Panc1 (cell line): Measurements from ENCODE around the gene ARX. TPM values are rescaled to one million over a fixed set of nuclear protein-coding genes. Genes with fewer than 3 reads are reported as not detected.

Source experiments
- ATAC-seq: fragments of 200-7000 bp; cut with Tn5 transposase; 2 replicates; pipeline ENCODE4 v1.9.1; 2020; ENCODE audit warnings: mild to moderate bottlenecking, moderate library complexity
- BruUV-seq: library from RNA; stranded (reverse); fragments of 400-500 nt; replicated peaks from 2 replicates; lab custom pipeline; 2021; lab: Mats Ljungman, UMichigan
- CTCF ChIA-PET: fragments of 300-600 bp; sonication (Branson Sonifier 250); formaldehyde crosslinking; loops from one replicate; lab custom pipeline; 2022; ENCODE audit warnings: antibody characterized with exemption; lab: Charles Lee
- POLR2A ChIA-PET: fragments of 300-600 bp; sonication (Branson Sonifier 250); formaldehyde crosslinking; loops from one replicate; lab custom pipeline; 2022; ENCODE audit warnings: antibody characterized with exemption; lab: Charles Lee
- DNase-seq: peaks from one replicate; pipeline ENCODE4 v3.0.0-alpha.2; 2010; ENCODE audit warnings: low read depth, low spot score
- H3K27ac ChIP-seq: 2 replicates; pipeline ENCODE4 v1.5.1; 2011; ENCODE audit warnings: mild to moderate bottlenecking, low read length, inconsistent platforms
- H3K27me3 ChIP-seq: fragments of 200-500 bp; sonication (Bioruptor generic); 2 replicates; pipeline ENCODE4 v1.6.0; 2014; ENCODE audit warnings: low read length, inconsistent platforms; ENCODE audit not compliant: control insufficient read depth, insufficient read depth
- H3K36me3 ChIP-seq: fragments of 200-500 bp; sonication (Bioruptor generic); 2 replicates; pipeline ENCODE4 v1.5.1; 2014; ENCODE audit warnings: inconsistent platforms, mild to moderate bottlenecking, low read length, moderate library complexity; ENCODE audit not compliant: control insufficient read depth, insufficient read depth
- H3K4me1 ChIP-seq: 2 replicates; pipeline ENCODE4 v1.5.1; 2011; ENCODE audit warnings: inconsistent platforms, mild to moderate bottlenecking, low read length, moderate library complexity; ENCODE audit not compliant: control insufficient read depth, insufficient read depth
- H3K4me3 ChIP-seq, 2 experiments: 2 replicates each; pipeline ENCODE4 v1.5.1; 2011 to 2012; ENCODE audit warnings: low read depth in 2 of 2, low read length in 2 of 2, mild to moderate bottlenecking in 2 of 2, inconsistent platforms in 1 of 2, moderate library complexity in 1 of 2
- H3K9me3 ChIP-seq: fragments of 200-500 bp; sonication (Bioruptor generic); 2 replicates; pipeline ENCODE4 v1.5.1; 2014; ENCODE audit warnings: low read depth, mild to moderate bottlenecking, inconsistent platforms, low read length, moderate library complexity; ENCODE audit not compliant: control insufficient read depth, insufficient read depth
- POLR2AphosphoS5 ChIP-seq: IDR thresholded peaks from 2 replicates; pipeline ENCODE4 v1.6.1; 2012; ENCODE audit warnings: mild to moderate bottlenecking, low read depth, low read length, moderate library complexity
- SIN3A ChIP-seq: IDR thresholded peaks from 2 replicates; pipeline ENCODE4 v1.6.1; 2012; ENCODE audit warnings: low read depth, mild to moderate bottlenecking, low read length, moderate library complexity, borderline replicate concordance; ENCODE audit not compliant: insufficient read depth
- TCF7L2 ChIP-seq: IDR thresholded peaks from 2 replicates; pipeline ENCODE4 v1.6.1; 2011; ENCODE audit warnings: mild to moderate bottlenecking, low read depth, low read length, inconsistent platforms
- in situ Hi-C: cut with HindIII; loops from 2 replicates; pipeline ENCODE4 v1.10.0; 2016; ENCODE audit warnings: low sequenced_read_pairs, low pct_unique_long_range_greater_than_20kb
- intact Hi-C: fragments of 100-400 bp; cut with micrococcal nuclease; formaldehyde crosslinking; loops from one replicate; pipeline ENCODE4 v1.10.0; 2022; ENCODE audit not compliant: unreplicated experiment
- total RNA-seq: library from RNA; stranded (reverse); gene quantifications from one replicate; pipeline ENCODE4 v1.2.1, GENCODE V29; 2021; ENCODE audit not compliant: unreplicated experiment
- TF ChIP-seq, protein P1 (sequence below): fragments of 450-650 bp; IDR thresholded peaks from 2 replicates; pipeline ENCODE4 v1.5.1; 2017; ENCODE audit warnings: mild to moderate bottlenecking
- TF ChIP-seq, protein P2 (sequence below), 2 experiments: IDR thresholded peaks; 2 replicates each; pipeline ENCODE4 v1.6.1; 2011 to 2012; ENCODE audit warnings: low read depth in 2 of 2, control low read depth in 1 of 2, low read length in 1 of 2, mild to moderate bottlenecking in 1 of 2, moderate library complexity in 1 of 2; ENCODE audit not compliant: insufficient read depth in 1 of 2

ARX gene
- total RNA-seq, 1 experiment from 2014 or later = 0.15 TPM

DNA sequence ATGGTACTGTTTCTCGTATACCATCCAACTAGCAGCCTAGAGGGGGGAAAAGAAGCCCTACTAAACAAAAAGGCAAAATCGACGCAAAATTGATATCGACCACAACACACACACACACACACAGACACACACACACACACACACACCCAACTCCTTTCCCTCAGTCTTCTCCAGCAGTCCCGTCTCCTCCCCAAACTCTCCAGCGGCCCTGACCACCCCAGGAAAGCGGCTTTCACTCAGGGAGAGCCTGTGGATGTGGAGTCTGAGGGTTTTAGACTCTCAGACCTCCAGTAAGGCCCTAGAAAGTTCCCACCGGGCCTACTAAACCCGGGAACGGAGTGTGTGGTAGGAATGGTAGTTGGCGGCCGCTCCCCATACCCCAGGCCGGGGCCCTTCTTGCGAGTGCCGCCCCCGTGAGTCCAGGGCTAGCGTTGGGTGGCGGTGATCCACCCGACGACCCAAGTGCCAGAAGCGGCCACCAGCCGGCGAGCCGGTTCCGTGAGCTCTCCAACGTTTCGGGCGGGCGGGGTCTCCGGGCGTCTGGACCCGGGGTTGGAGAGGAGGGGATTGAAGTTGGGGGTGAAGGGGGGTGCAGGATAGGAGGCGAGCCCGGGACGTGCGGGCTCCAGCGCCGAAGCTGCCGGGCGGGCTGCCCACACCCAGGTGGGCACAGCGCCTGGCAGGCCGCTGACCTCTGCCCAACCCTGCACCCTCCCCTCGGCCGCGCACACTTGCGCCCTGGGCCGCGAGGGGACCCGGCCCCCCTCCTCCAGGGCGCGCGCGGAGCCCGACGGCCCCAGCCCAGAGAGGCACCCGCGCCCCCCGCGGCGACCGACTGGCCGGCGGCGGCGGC is 13.7 kb downstream of the ARX start:
- CTCF ChIA-PET = interaction anchor here (0.7 kb wide), 1 partner anchor 47 kb away, joined by 3 read pairs; no protein-coding TSS in a partner anchor
- Histone ChIP-seq H3K36me3 (no peaks in the 10 kb centered on the region), H3K4me3 (no peak overlapping the region), H3K27me3 (peaks cover 7% of the 10 kb centered on the region), H3K9me3 (no peaks in the 10 kb centered on the region), H3K4me1 (no peaks in the 10 kb centered on the region), H3K27ac (no peak overlapping the region)
- POLR2A ChIA-PET = no interaction called here
- no TSS peak for BruUV-seq
- in situ Hi-C loops (no loop called here), intact Hi-C loops (no loop called here)
- ATAC-seq (no peak), DNase-seq (no peak)
- TF ChIP-seq TCF7L2 (no peak), SIN3A (no peak), POLR2AphosphoS5 (no peak)
- TF ChIP-seq, protein P1, sequence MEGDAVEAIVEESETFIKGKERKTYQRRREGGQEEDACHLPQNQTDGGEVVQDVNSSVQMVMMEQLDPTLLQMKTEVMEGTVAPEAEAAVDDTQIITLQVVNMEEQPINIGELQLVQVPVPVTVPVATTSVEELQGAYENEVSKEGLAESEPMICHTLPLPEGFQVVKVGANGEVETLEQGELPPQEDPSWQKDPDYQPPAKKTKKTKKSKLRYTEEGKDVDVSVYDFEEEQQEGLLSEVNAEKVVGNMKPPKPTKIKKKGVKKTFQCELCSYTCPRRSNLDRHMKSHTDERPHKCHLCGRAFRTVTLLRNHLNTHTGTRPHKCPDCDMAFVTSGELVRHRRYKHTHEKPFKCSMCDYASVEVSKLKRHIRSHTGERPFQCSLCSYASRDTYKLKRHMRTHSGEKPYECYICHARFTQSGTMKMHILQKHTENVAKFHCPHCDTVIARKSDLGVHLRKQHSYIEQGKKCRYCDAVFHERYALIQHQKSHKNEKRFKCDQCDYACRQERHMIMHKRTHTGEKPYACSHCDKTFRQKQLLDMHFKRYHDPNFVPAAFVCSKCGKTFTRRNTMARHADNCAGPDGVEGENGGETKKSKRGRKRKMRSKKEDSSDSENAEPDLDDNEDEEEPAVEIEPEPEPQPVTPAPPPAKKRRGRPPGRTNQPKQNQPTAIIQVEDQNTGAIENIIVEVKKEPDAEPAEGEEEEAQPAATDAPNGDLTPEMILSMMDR = no peak
- TF ChIP-seq, protein P2, sequence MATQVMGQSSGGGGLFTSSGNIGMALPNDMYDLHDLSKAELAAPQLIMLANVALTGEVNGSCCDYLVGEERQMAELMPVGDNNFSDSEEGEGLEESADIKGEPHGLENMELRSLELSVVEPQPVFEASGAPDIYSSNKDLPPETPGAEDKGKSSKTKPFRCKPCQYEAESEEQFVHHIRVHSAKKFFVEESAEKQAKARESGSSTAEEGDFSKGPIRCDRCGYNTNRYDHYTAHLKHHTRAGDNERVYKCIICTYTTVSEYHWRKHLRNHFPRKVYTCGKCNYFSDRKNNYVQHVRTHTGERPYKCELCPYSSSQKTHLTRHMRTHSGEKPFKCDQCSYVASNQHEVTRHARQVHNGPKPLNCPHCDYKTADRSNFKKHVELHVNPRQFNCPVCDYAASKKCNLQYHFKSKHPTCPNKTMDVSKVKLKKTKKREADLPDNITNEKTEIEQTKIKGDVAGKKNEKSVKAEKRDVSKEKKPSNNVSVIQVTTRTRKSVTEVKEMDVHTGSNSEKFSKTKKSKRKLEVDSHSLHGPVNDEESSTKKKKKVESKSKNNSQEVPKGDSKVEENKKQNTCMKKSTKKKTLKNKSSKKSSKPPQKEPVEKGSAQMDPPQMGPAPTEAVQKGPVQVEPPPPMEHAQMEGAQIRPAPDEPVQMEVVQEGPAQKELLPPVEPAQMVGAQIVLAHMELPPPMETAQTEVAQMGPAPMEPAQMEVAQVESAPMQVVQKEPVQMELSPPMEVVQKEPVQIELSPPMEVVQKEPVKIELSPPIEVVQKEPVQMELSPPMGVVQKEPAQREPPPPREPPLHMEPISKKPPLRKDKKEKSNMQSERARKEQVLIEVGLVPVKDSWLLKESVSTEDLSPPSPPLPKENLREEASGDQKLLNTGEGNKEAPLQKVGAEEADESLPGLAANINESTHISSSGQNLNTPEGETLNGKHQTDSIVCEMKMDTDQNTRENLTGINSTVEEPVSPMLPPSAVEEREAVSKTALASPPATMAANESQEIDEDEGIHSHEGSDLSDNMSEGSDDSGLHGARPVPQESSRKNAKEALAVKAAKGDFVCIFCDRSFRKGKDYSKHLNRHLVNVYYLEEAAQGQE (IDR thresholded peaks at IDR 0.05; ENCODE audit: insufficient read depth in 1 of 2, low read depth in 2 of 2, low read length in 1 of 2) = no peak

DNA sequence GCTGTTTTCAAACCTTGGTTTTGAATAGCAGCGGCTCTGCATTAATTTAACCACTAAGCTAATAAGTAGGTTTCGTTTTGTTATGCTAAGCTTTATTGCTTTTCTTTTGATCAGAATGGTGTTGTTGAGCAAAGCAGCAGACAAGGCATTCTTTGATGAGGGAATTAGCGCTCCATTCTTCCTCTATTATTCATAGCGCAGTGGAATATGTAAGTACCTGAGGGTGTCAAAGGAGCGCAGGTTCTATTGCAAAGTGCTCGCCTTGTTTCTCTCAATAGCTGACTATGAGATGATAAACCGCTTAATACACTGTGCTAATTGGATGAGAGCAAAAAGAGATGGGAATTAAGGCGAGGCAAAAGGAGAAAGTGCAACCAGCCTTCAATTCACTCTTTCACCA is 16.3 kb downstream of the ARX start:
- ChIA-PET CTCF (no interaction called here), POLR2A (no interaction called here)
- in situ Hi-C loops = no loop called here
- intact Hi-C loops = no loop called here
- DNase-seq = no peak
- H3K27me3 ChIP-seq = no peaks in the 10 kb centered on the region; the same call in 1 of the 2 replicates
- BruUV-seq = no TSS peak
- H3K9me3 ChIP-seq = no peaks in the 10 kb centered on the region
- no peak for ATAC-seq
- no peak overlapping the region for H3K4me3 ChIP-seq
- H3K36me3 ChIP-seq = no peaks in the 10 kb centered on the region
- no peaks in the 10 kb centered on the region for H3K4me1 ChIP-seq
- TF ChIP-seq, protein P1 = no peak
- TF ChIP-seq, protein P2 (IDR thresholded peaks at IDR 0.05; ENCODE audit: insufficient read depth in 1 of 2, low read depth in 2 of 2, low read length in 1 of 2) = no peak
- TF ChIP-seq TCF7L2 = no peak
- no peak for TF ChIP-seq SIN3A
- no peak for TF ChIP-seq POLR2AphosphoS5
- H3K27ac ChIP-seq = no peak overlapping the region
